Right lung (tissue), 5 donors: Measurements from ENCODE around the gene MORN1. TPM values are rescaled to one million over a fixed set of nuclear protein-coding genes. Genes with fewer than 3 reads are reported as not detected.

Source experiments
- DNase-seq, 2 donors: peaks; one replicate each; pipeline ENCODE4 v3.0.0-alpha.2; 2013
- polyA plus RNA-seq, 5 donors: library from polyadenylated mRNA; unstranded; fragments of 120-200 nt; gene quantifications; one replicate each; pipeline versions ENCODE4 v1.2.1 to v1.2.3, GENCODE V29; 2013; ENCODE audit warnings: inconsistent platforms in 1 of 5, low replicate concordance in 1 of 5; ENCODE audit not compliant: insufficient read length in 5 of 5, insufficient read depth in 1 of 5

MORN1 gene
- polyA plus RNA-seq, 5 donors: 9.7 to 16.3 (median 14.9) TPM

- no peak for DNase-seq
Observed at GRCh38 chr1:2386636-2387611, 4.4 kb downstream of the MORN1 start.

- no peak for DNase-seq
Observed at GRCh38 chr1:2385606-2386280, 5.6 kb downstream of the MORN1 start.

GRCh38 chr1:2384941-2385481 lies 6.3 kb downstream of the MORN1 start:
- no peak for DNase-seq

GRCh38 chr1:2384130-2384860 lies 7.1 kb downstream of the MORN1 start:
- DNase-seq: no peak

GRCh38 chr1:2383576-2383975 lies 7.8 kb downstream of the MORN1 start:
- no peak for DNase-seq

GRCh38 chr1:2382621-2383361 lies 8.6 kb downstream of the MORN1 start:
- no peak for DNase-seq

GRCh38 chr1:2381741-2382620 lies 9.4 kb downstream of the MORN1 start:
- peak; percentile 72 to 74 for DNase-seq

- no peak for DNase-seq
Observed at GRCh38 chr1:2380816-2381591, 10.3 kb downstream of the MORN1 start.

- no peak for DNase-seq
Observed at GRCh38 chr1:2379733-2380404, 11.5 kb downstream of the MORN1 start.

GRCh38 chr1:2378956-2379732 lies 12.2 kb downstream of the MORN1 start:
- no peak for DNase-seq

- DNase-seq: no peak
Observed at GRCh38 chr1:2378441-2378851, 12.9 kb downstream of the MORN1 start.

- DNase-seq: no peak
Observed at GRCh38 chr1:2377751-2378440, 13.5 kb downstream of the MORN1 start.

- no peak for DNase-seq
Observed at GRCh38 chr1:2376931-2377672, 14.3 kb downstream of the MORN1 start.

- DNase-seq: no peak
Observed at GRCh38 chr1:2376261-2376741, 15.1 kb downstream of the MORN1 start.

GRCh38 chr1:2375923-2376260 lies 15.5 kb downstream of the MORN1 start:
- no peak for DNase-seq

GRCh38 chr1:2375246-2375922 lies 16.0 kb downstream of the MORN1 start:
- no peak for DNase-seq
